ENCODE results near the gene C22orf31. TPM values are rescaled to one million over a fixed set of nuclear protein-coding genes. Genes with fewer than 3 reads are reported as not detected.

Gene C22orf31
- total and polyA plus RNA-seq, 2 experiments from 2014 or later, result 0.36 TPM; not detected in 1

DNA sequence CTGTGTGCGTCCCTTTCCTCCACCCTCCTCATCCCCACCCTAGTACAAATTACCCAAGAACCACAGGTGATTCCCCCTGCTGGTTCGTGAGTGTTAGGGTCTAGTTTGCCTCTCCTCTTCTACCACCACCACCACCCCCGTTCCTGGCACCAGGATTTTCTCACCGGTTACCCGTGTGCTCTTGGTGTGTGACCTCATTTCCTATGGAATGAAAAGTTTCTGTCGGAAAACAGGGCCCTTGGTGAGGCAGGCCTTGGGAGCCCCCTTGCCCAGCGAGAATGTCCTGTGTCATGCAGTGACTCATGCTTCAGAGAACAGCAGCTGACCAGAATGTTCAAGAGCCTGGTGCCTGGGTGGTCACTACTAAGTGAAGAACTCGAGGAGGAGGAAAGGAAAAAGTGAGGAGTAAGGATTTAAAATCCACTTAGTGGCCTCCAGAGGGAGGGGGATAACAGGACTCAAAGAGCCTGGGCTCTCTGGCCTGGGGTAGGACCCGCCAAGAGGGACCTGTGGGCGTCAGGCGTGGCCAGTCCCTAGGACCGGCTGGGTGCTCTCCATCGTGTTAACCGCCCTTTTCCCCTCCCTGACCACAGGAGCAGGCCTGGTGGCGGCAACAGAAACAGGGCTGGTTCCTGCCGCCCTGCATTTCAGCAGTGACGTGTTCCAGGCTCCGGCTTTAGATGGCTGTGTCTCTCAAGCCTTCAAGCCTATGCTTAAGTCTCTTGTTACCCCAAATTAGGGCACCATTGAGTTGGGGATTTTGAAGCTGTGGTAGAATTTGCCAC is 30.2 kb downstream of the C22orf31 start:
- Histone ChIP-seq H3K4me2 (peak overlapping the region; percentile 85), H3K36me3 (ENCODE audit: insufficient read depth) (no peaks in the 10 kb centered on the region), H3K27ac (ENCODE audit: low read depth) (peak overlapping the region; percentile 93), H3K4me1 (ENCODE audit: insufficient read depth) (peaks cover 33% of the 10 kb centered on the region), H3K27me3 (ENCODE audit: insufficient read depth) (no peaks in the 10 kb centered on the region), H3F3A (replicated peaks; ENCODE audit: low read depth) (peaks cover 5% of the 10 kb centered on the region; the same call in 1 of the 2 replicates), H4K20me1 (replicated peaks; ENCODE audit: insufficient read depth) (no peaks in the 10 kb centered on the region), H3K79me2 (replicated peaks; ENCODE audit: insufficient read depth) (peaks cover 70% of the 10 kb centered on the region), H3K9me2 (ENCODE audit: insufficient read depth) (no peaks in the 10 kb centered on the region), H2AFZ (no peak overlapping the region), H3K4me3 (peak overlapping the region; percentile 62)
- H3K36me3 Mint-ChIP-seq (ENCODE audit: low read depth), result peaks cover 6% of the 10 kb centered on the region; the same call in 1 of the 3 replicates
- H3K4me1 Mint-ChIP-seq, result peaks cover 49% of the 10 kb centered on the region
- DNase-seq (ENCODE audit: low spot score) (peak; percentile 82), ATAC-seq (peak; percentile 56)
- peaks cover 6% of the 10 kb centered on the region for H3K27me3 Mint-ChIP-seq (ENCODE audit: insufficient read depth, low read depth, poor library complexity)
- H3K9me3 Mint-ChIP-seq, result no peaks in the 10 kb centered on the region
- peak overlapping the region; percentile 97 for H3K27ac Mint-ChIP-seq
- H3K4me3 Mint-ChIP-seq, result peak overlapping the region; percentile 80
- TF ChIP-seq CREB1 (CRISPR knock-in tag; IDR thresholded peaks at IDR 0.05; ENCODE audit: low read depth) (peak; percentile 36; the same call in 1 of the 2 replicates), EZH2 (IDR thresholded peaks at IDR 0.05; ENCODE audit: low read depth, unreplicated experiment) (no peak), NANOG (IDR thresholded peaks at IDR 0.05; ENCODE audit: borderline replicate concordance) (no peak), STAT1 (IDR thresholded peaks at IDR 0.05; ENCODE audit: unreplicated experiment) (no peak), EZH2phosphoT487 (IDR thresholded peaks at IDR 0.05; ENCODE audit: unreplicated experiment) (no peak)
- TF ChIP-seq, protein P1, sequence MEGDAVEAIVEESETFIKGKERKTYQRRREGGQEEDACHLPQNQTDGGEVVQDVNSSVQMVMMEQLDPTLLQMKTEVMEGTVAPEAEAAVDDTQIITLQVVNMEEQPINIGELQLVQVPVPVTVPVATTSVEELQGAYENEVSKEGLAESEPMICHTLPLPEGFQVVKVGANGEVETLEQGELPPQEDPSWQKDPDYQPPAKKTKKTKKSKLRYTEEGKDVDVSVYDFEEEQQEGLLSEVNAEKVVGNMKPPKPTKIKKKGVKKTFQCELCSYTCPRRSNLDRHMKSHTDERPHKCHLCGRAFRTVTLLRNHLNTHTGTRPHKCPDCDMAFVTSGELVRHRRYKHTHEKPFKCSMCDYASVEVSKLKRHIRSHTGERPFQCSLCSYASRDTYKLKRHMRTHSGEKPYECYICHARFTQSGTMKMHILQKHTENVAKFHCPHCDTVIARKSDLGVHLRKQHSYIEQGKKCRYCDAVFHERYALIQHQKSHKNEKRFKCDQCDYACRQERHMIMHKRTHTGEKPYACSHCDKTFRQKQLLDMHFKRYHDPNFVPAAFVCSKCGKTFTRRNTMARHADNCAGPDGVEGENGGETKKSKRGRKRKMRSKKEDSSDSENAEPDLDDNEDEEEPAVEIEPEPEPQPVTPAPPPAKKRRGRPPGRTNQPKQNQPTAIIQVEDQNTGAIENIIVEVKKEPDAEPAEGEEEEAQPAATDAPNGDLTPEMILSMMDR (conservative IDR thresholded peaks at IDR 0.05; ENCODE audit: low read depth in 2 of 2), result peak; percentile 21 to 33; a peak in 2 of 4 replicates
- TF ChIP-seq, protein P2, sequence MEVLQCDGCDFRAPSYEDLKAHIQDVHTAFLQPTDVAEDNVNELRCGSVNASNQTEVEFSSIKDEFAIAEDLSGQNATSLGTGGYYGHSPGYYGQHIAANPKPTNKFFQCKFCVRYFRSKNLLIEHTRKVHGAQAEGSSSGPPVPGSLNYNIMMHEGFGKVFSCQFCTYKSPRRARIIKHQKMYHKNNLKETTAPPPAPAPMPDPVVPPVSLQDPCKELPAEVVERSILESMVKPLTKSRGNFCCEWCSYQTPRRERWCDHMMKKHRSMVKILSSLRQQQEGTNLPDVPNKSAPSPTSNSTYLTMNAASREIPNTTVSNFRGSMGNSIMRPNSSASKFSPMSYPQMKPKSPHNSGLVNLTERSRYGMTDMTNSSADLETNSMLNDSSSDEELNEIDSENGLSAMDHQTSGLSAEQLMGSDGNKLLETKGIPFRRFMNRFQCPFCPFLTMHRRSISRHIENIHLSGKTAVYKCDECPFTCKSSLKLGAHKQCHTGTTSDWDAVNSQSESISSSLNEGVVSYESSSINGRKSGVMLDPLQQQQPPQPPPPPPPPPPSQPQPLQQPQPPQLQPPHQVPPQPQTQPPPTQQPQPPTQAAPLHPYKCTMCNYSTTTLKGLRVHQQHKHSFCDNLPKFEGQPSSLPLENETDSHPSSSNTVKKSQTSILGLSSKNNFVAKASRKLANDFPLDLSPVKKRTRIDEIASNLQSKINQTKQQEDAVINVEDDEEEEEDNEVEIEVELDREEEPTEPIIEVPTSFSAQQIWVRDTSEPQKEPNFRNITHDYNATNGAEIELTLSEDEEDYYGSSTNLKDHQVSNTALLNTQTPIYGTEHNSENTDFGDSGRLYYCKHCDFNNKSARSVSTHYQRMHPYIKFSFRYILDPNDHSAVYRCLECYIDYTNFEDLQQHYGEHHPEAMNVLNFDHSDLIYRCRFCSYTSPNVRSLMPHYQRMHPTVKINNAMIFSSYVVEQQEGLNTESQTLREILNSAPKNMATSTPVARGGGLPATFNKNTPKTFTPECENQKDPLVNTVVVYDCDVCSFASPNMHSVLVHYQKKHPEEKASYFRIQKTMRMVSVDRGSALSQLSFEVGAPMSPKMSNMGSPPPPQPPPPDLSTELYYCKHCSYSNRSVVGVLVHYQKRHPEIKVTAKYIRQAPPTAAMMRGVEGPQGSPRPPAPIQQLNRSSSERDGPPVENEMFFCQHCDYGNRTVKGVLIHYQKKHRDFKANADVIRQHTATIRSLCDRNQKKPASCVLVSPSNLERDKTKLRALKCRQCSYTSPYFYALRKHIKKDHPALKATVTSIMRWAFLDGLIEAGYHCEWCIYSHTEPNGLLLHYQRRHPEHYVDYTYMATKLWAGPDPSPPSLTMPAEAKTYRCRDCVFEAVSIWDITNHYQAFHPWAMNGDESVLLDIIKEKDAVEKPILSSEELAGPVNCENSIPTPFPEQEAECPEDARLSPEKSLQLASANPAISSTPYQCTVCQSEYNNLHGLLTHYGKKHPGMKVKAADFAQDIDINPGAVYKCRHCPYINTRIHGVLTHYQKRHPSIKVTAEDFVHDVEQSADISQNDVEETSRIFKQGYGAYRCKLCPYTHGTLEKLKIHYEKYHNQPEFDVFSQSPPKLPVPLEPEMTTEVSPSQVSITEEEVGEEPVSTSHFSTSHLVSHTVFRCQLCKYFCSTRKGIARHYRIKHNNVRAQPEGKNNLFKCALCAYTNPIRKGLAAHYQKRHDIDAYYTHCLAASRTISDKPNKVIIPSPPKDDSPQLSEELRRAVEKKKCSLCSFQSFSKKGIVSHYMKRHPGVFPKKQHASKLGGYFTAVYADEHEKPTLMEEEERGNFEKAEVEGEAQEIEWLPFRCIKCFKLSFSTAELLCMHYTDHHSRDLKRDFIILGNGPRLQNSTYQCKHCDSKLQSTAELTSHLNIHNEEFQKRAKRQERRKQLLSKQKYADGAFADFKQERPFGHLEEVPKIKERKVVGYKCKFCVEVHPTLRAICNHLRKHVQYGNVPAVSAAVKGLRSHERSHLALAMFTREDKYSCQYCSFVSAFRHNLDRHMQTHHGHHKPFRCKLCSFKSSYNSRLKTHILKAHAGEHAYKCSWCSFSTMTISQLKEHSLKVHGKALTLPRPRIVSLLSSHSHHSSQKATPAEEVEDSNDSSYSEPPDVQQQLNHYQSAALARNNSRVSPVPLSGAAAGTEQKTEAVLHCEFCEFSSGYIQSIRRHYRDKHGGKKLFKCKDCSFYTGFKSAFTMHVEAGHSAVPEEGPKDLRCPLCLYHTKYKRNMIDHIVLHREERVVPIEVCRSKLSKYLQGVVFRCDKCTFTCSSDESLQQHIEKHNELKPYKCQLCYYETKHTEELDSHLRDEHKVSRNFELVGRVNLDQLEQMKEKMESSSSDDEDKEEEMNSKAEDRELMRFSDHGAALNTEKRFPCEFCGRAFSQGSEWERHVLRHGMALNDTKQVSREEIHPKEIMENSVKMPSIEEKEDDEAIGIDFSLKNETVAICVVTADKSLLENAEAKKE (CRISPR knock-in tag; IDR thresholded peaks at IDR 0.05), result no peak
